Measurements from ENCODE around the gene ANKRD9. TPM values are rescaled to one million over a fixed set of nuclear protein-coding genes. Genes with fewer than 3 reads are reported as not detected.

The ANKRD9 gene
- total and polyA plus RNA-seq, 2 of the 13 experiments (the other 11 are each of a cell fraction or from before 2014, with no cell fraction given) = 10.0 to 15.0 TPM

- TF ChIP-seq, protein P1, sequence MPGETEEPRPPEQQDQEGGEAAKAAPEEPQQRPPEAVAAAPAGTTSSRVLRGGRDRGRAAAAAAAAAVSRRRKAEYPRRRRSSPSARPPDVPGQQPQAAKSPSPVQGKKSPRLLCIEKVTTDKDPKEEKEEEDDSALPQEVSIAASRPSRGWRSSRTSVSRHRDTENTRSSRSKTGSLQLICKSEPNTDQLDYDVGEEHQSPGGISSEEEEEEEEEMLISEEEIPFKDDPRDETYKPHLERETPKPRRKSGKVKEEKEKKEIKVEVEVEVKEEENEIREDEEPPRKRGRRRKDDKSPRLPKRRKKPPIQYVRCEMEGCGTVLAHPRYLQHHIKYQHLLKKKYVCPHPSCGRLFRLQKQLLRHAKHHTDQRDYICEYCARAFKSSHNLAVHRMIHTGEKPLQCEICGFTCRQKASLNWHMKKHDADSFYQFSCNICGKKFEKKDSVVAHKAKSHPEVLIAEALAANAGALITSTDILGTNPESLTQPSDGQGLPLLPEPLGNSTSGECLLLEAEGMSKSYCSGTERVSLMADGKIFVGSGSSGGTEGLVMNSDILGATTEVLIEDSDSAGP (CRISPR knock-in tag; IDR thresholded peaks at IDR 0.05; ENCODE audit: borderline replicate concordance) = peak; percentile 34; the same call in 1 of the 2 replicates
- TF ChIP-seq ZNF614 (CRISPR knock-in tag; IDR thresholded peaks at IDR 0.05; ENCODE audit: borderline replicate concordance) (no peak), SNAPC2 (CRISPR knock-in tag; IDR thresholded peaks at IDR 0.05) (no peak), ZNF557 (CRISPR knock-in tag; IDR thresholded peaks at IDR 0.05) (peak; percentile 18; the same call in 1 of the 2 replicates), ZNF253 (CRISPR knock-in tag; IDR thresholded peaks at IDR 0.05; ENCODE audit: borderline replicate concordance) (peak; percentile 68; the same call in 1 of the 2 replicates), SMARCE1 (IDR thresholded peaks at IDR 0.05; ENCODE audit: borderline replicate concordance) (no peak), DDIT3 (CRISPR knock-in tag; IDR thresholded peaks at IDR 0.05) (no peak), ZSCAN21 (CRISPR knock-in tag; IDR thresholded peaks at IDR 0.05; ENCODE audit: borderline replicate concordance) (peak; percentile 68; the same call in 1 of the 2 replicates), BCLAF1 (IDR thresholded peaks at IDR 0.05) (no peak), ZNF503 (CRISPR knock-in tag; IDR thresholded peaks at IDR 0.05) (no peak), KLF12 (CRISPR knock-in tag; IDR thresholded peaks at IDR 0.05; ENCODE audit: borderline replicate concordance) (no peak), SIN3B (IDR thresholded peaks at IDR 0.05; ENCODE audit: low read length) (no peak), SALL1 (CRISPR knock-in tag; IDR thresholded peaks at IDR 0.05) (peak; percentile 86), ZNF30 (CRISPR knock-in tag; IDR thresholded peaks at IDR 0.05) (no peak)
- TF ChIP-seq, protein P2, sequence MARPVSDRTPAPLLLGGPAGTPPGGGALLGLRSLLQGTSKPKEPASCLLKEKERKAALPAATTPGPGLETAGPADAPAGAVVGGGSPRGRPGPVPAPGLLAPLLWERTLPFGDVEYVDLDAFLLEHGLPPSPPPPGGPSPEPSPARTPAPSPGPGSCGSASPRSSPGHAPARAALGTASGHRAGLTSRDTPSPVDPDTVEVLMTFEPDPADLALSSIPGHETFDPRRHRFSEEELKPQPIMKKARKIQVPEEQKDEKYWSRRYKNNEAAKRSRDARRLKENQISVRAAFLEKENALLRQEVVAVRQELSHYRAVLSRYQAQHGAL (CRISPR knock-in tag; IDR thresholded peaks at IDR 0.05; ENCODE audit: not compliant biosample characterization) = no peak
- TF ChIP-seq, protein P3, sequence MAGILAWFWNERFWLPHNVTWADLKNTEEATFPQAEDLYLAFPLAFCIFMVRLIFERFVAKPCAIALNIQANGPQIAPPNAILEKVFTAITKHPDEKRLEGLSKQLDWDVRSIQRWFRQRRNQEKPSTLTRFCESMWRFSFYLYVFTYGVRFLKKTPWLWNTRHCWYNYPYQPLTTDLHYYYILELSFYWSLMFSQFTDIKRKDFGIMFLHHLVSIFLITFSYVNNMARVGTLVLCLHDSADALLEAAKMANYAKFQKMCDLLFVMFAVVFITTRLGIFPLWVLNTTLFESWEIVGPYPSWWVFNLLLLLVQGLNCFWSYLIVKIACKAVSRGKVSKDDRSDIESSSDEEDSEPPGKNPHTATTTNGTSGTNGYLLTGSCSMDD (CRISPR knock-in tag; IDR thresholded peaks at IDR 0.05) = no peak
- TF ChIP-seq, protein P4, sequence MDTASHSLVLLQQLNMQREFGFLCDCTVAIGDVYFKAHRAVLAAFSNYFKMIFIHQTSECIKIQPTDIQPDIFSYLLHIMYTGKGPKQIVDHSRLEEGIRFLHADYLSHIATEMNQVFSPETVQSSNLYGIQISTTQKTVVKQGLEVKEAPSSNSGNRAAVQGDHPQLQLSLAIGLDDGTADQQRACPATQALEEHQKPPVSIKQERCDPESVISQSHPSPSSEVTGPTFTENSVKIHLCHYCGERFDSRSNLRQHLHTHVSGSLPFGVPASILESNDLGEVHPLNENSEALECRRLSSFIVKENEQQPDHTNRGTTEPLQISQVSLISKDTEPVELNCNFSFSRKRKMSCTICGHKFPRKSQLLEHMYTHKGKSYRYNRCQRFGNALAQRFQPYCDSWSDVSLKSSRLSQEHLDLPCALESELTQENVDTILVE (CRISPR knock-in tag; IDR thresholded peaks at IDR 0.05) = no peak
Measured at GRCh38 chr14:102540315-102541028, 30.9 kb upstream of the ANKRD9 start (continued).
